ENCODE measurements around the gene TLE7.
A peak's percentile ranks its signal among the peaks of the same experiment; 100 is the strongest.

Gene TLE7

GRCh38 chr16:71442051-71442440 lies at the start of gene TLE7:
TLE7 (minus strand) TSS chr16:71442054; CDS start chr16:71433324, 8,730 bp downstream.
- DNase-seq = no peak

- DNase-seq = no peak
Measured at GRCh38 chr16:71491054-71491453, 49.2 kb upstream of the TLE7 start.

- no peak for DNase-seq
Measured at GRCh38 chr16:71490361-71490760, 48.5 kb upstream of the TLE7 start.

GRCh38 chr16:71489122-71489521 lies 47.3 kb upstream of the TLE7 start, which contains the start of gene ZNF19:
ZNF19 (minus strand) TSS chr16:71489324; CDS start chr16:71482114, 7,210 bp downstream.
- no peak for DNase-seq

GRCh38 chr16:71484006-71484893 lies 42.4 kb upstream of the TLE7 start:
- peak; percentile 84 for DNase-seq

- DNase-seq = no peak
Measured at GRCh38 chr16:71482569-71482968, 40.7 kb upstream of the TLE7 start.

GRCh38 chr16:71480956-71481355 lies 39.1 kb upstream of the TLE7 start:
- no peak for DNase-seq

- no peak for DNase-seq
Measured at GRCh38 chr16:71479420-71479819, 37.6 kb upstream of the TLE7 start.

GRCh38 chr16:71476457-71477124 lies 34.7 kb upstream of the TLE7 start:
- no peak for DNase-seq

- DNase-seq = no peak
Measured at GRCh38 chr16:71474864-71475263, 33.0 kb upstream of the TLE7 start.

- DNase-seq = no peak
Measured at GRCh38 chr16:71473891-71474290, 32.0 kb upstream of the TLE7 start.

- DNase-seq = no peak
Measured at GRCh38 chr16:71472931-71473330, 31.1 kb upstream of the TLE7 start.

GRCh38 chr16:71472051-71472450 lies 30.2 kb upstream of the TLE7 start:
- DNase-seq = no peak

GRCh38 chr16:71467810-71468209 lies 26.0 kb upstream of the TLE7 start:
- peak; percentile 11 for DNase-seq

GRCh38 chr16:71464231-71464630 lies 22.4 kb upstream of the TLE7 start:
- DNase-seq = no peak

- peak; percentile 77 for DNase-seq
Measured at GRCh38 chr16:71461686-71462648, 20.1 kb upstream of the TLE7 start, which contains the start of gene ZNF23. ZNF23 (minus strand) TSS chr16:71462247; CDS start chr16:71456796, 5,451 bp downstream.

- no peak for DNase-seq
Measured at GRCh38 chr16:71460941-71461340, 19.1 kb upstream of the TLE7 start.

- no peak for DNase-seq
Measured at GRCh38 chr16:71460236-71460635, 18.4 kb upstream of the TLE7 start.

- no peak for DNase-seq
Measured at GRCh38 chr16:71459510-71459909, 17.7 kb upstream of the TLE7 start.

GRCh38 chr16:71456801-71457200 lies 14.9 kb upstream of the TLE7 start:
- no peak for DNase-seq

- no peak for DNase-seq
Measured at GRCh38 chr16:71453036-71453435, 11.2 kb upstream of the TLE7 start.

GRCh38 chr16:71449020-71449419 lies 7.2 kb upstream of the TLE7 start:
- no peak for DNase-seq

All from stimulated activated CD4-positive, alpha-beta T cell treated with anti-CD3 and anti-CD28 coated beads, Interleukin-1b, Interleukin-23, amount 100 ng/mL, for 48 hours (primary cell).